ENCODE data around the gene SIDT2.

The SIDT2 gene

GRCh38 chr11:117226388-117227385 is 48.1 kb downstream of the SIDT2 start:
- no peak overlapping the region for H3K4me3 Mint-ChIP-seq
- no peaks in the 10 kb centered on the region for H3K9me3 Mint-ChIP-seq
- H3K36me3 Mint-ChIP-seq (ENCODE audit: low read depth) = peaks cover 9% of the 10 kb centered on the region
- peak; percentile 53 for DNase-seq
- H3K4me1 Mint-ChIP-seq = peaks cover 74% of the 10 kb centered on the region
- peaks cover 6% of the 10 kb centered on the region for H3K27me3 Mint-ChIP-seq (ENCODE audit: low read depth, poor library complexity)
- TF ChIP-seq CTCF (IDR thresholded peaks at IDR 0.05) = peak; percentile 75
- H3K27ac Mint-ChIP-seq = peak overlapping the region; percentile 73

GRCh38 chr11:117228091-117228490 is 49.5 kb downstream of the SIDT2 start:
- Mint-ChIP-seq H3K27ac (peak overlapping the region; percentile 72), H3K27me3 (ENCODE audit: low read depth, poor library complexity) (peaks cover 6% of the 10 kb centered on the region), H3K9me3 (no peaks in the 10 kb centered on the region), H3K4me3 (no peak overlapping the region), H3K4me1 (peaks cover 63% of the 10 kb centered on the region), H3K36me3 (ENCODE audit: low read depth) (peaks cover 9% of the 10 kb centered on the region)
- no peak for TF ChIP-seq CTCF (IDR thresholded peaks at IDR 0.05)
- no peak for DNase-seq

- Mint-ChIP-seq H3K36me3 (ENCODE audit: low read depth) (peaks cover 9% of the 10 kb centered on the region), H3K27ac (no peak overlapping the region)
- TF ChIP-seq CTCF (IDR thresholded peaks at IDR 0.05) = no peak
These were observed 50.9 kb downstream of the SIDT2 start for GRCh38 chr11:117229411-117229810.

GRCh38 chr11:117229931-117230285 is 51.4 kb downstream of the SIDT2 start:
- H3K4me3 Mint-ChIP-seq = peak overlapping the region; percentile 98
- TF ChIP-seq CTCF (IDR thresholded peaks at IDR 0.05) = no peak
- H3K27ac Mint-ChIP-seq = peak overlapping the region; percentile 45
- peaks cover 3% of the 10 kb centered on the region for H3K27me3 Mint-ChIP-seq (ENCODE audit: low read depth, poor library complexity)
- H3K9me3 Mint-ChIP-seq = no peaks in the 10 kb centered on the region
- peaks cover 9% of the 10 kb centered on the region for H3K36me3 Mint-ChIP-seq (ENCODE audit: low read depth)
- DNase-seq = no peak
- peaks cover 59% of the 10 kb centered on the region for H3K4me1 Mint-ChIP-seq

More at GRCh38 chr11:117229411-117229810, 50.9 kb downstream of the SIDT2 start:
- Mint-ChIP-seq H3K27me3 (ENCODE audit: low read depth, poor library complexity) (peaks cover 3% of the 10 kb centered on the region), H3K4me1 (peaks cover 63% of the 10 kb centered on the region), H3K4me3 (peak overlapping the region; percentile 55), H3K9me3 (no peaks in the 10 kb centered on the region)
- no peak for DNase-seq

GRCh38 chr11:117230286-117230961 is 51.9 kb downstream of the SIDT2 start:
- DNase-seq = no peak
- peaks cover 9% of the 10 kb centered on the region for H3K36me3 Mint-ChIP-seq (ENCODE audit: low read depth)
- H3K4me1 Mint-ChIP-seq = peaks cover 54% of the 10 kb centered on the region
- H3K27ac Mint-ChIP-seq = peak overlapping the region; percentile 84
- H3K9me3 Mint-ChIP-seq = no peaks in the 10 kb centered on the region
- no peak for TF ChIP-seq CTCF (IDR thresholded peaks at IDR 0.05)
- peak overlapping the region; percentile 98 for H3K4me3 Mint-ChIP-seq
- H3K27me3 Mint-ChIP-seq (ENCODE audit: low read depth, poor library complexity) = no peaks in the 10 kb centered on the region

Data from nephron progenitor cell (in vitro differentiated cells).